Measurements from ENCODE around the gene PRKD2.

The PRKD2 gene

GRCh38 chr19:46741447-46741846 lies 24.5 kb upstream of the PRKD2 start:
- DNase-seq = no peak

- DNase-seq = no peak
Measured at GRCh38 chr19:46739290-46739771, 22.4 kb upstream of the PRKD2 start.

DNA sequence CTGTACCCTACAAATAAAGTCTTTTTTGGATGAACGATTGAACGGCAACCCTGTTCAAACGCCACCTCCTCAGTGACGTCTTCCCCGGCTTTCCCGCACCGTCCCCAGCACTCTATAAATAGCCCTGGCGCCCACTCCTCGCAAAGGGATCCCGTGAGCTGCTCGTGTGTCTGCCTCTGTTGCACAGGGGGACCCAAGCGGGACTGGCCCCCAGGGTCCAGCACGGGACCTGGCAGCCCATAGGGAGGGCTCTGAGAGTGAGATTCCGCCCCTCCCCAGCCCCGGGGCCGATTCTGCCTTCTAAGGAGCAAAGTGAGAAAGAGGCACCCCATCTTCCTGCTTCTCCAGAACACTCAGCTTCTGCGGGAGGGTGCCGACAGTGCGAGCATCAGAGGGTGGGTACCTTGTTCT lies 20.9 kb upstream of the PRKD2 start:
- no peak for DNase-seq

DNA sequence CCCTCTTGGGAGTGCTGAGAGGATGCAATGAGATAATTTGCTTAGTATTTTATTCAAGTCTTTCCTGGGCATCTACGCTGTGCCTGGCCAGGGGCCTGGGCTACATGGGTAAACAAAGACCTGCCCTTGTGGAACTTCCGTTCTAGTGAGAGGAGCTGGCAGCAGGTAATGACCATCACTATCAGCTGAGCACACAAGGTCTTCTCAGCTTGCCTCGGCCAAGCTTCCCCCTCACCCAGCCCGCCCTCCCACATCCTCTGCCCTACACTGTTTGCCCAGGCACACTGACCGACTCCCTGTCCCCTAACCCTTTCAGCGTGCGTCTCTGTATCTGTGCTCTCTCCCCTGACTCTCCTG lies 20.4 kb upstream of the PRKD2 start:
- no peak for DNase-seq

DNA sequence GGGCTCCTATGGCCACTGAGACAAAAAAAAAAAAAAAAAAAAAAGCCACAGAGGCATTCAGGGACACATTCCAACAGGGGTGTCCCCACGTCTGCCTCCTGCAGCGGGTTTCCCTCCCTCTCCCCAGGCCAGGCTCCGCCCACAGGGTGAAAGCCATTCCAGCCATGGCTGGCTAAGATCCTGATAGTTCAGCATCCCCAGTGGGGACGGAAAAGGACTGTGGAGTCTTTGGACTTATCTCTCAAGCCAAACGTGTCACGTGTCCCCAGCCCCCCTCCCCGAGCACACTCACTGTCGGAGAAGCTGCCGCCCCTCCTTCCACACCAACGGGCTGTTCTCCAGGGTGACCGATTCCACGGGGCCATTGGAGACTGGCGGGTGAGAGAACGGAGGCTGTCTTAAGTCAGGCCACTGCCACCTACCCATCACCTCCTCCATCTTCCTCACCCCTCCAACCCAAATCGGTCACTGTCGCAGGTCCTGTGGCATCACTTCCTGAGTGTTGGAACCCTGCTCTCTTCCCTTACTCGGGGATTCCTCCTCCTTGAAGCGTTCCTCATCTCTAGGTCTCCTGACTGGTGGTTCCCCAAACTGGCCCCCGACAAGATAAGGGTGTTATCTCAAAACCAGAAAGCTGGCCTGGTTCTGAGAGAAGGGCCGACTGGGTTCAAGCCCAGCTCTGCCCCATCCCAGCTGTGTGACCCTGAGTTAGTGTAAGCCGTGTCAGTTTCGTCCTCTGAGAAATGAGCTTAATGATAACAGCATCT lies 19.8 kb upstream of the PRKD2 start:
- DNase-seq = no peak

- DNase-seq = no peak
Measured at GRCh38 chr19:46733690-46734292, 16.9 kb upstream of the PRKD2 start.

- no peak for DNase-seq
Measured at GRCh38 chr19:46732966-46733689, 16.2 kb upstream of the PRKD2 start.

- no peak for DNase-seq
Measured at GRCh38 chr19:46732172-46732938, 15.4 kb upstream of the PRKD2 start.

GRCh38 chr19:46731584-46731983 lies 14.7 kb upstream of the PRKD2 start:
- no peak for DNase-seq

GRCh38 chr19:46731007-46731501 lies 14.1 kb upstream of the PRKD2 start:
- no peak for DNase-seq

GRCh38 chr19:46730595-46730994 lies 13.7 kb upstream of the PRKD2 start:
- no peak for DNase-seq

DNA sequence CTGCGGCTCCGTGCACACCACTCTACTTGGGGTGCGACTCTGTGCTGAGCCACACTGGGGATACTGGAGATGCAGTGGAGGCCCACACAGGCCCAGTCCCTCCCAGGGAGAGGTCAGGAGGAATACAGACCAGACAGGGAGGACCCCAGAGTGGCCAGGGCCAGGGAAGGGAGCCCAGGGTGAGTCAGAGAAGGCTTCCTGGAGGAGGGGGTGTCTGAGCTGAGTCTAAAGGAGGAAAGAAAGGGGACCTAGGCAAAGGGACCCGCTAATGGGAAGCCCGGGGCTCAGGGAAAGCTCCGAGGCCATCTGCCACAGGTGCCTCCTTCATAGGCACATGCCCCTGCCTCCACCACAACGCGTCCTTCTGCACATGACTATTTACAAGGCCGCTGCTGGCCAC lies 13.3 kb upstream of the PRKD2 start:
- DNase-seq = no peak

GRCh38 chr19:46729696-46730095 lies 12.8 kb upstream of the PRKD2 start:
- DNase-seq = no peak

- no peak for DNase-seq
Measured at GRCh38 chr19:46728693-46729339, 11.9 kb upstream of the PRKD2 start.

- DNase-seq = no peak
Measured at GRCh38 chr19:46728208-46728607, 11.3 kb upstream of the PRKD2 start.

- DNase-seq = no peak
Measured at GRCh38 chr19:46727757-46728156, 10.8 kb upstream of the PRKD2 start.

- DNase-seq = no peak
Measured at GRCh38 chr19:46726971-46727501, 10.1 kb upstream of the PRKD2 start.

DNA sequence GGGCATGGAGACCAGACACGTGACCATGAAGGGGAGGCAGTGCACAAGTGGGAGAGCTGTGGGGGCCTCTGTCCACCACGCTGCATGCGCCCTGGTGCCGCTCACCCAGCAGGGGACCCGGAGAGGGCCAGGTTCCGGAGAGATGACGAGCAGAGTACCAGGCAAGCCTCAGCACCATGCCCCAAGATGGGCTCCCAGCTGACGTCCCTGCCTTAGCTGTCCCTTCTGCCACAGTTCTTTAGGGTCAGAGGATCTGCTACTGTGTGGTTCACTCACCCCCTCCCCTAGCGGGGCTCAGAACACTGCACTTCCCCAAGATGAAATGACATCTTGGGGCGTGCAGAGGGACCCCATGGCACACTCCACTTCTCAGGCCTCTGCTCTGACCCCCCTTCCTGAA lies 9.6 kb upstream of the PRKD2 start:
- DNase-seq = no peak

GRCh38 chr19:46725859-46726393 lies 9.0 kb upstream of the PRKD2 start:
- DNase-seq = no peak

GRCh38 chr19:46725036-46725820 lies 8.3 kb upstream of the PRKD2 start:
- no peak for DNase-seq

GRCh38 chr19:46724468-46724867 lies 7.6 kb upstream of the PRKD2 start:
- no peak for DNase-seq

Data from NCI-H1105 treated with DMSO at 0.1 percent for 48 hours (cell line).